Stimulated activated CD4-positive, alpha-beta T cell treated with anti-CD3 and anti-CD28 coated beads, Interleukin-15, amount 100 ng/mL, for 1 hour (primary cell): ENCODE data around the gene IL1RN.

Experiments
- DNase-seq, 2 donors: peaks; one replicate each; pipeline ENCODE4 v3.0.0-alpha.2; 2020; ENCODE audit warnings: low read depth in 1 of 2, low spot score in 1 of 2

IL1RN gene

GRCh38 chr2:113173542-113174375 is 46.4 kb downstream of the IL1RN start, which contains the start of gene PSD4:
Gene PSD4, plus strand, starts transcription at chr2:113173971. Its CDS starts 8,486 bp downstream, at chr2:113182457.
- peak; percentile 66 to 75 for DNase-seq

GRCh38 chr2:113174376-113174750 is 47.0 kb downstream of the IL1RN start:
- no peak for DNase-seq

- peak in 1 of 2 donors; percentile 38 for DNase-seq
Observed at GRCh38 chr2:113175042-113175628, 47.7 kb downstream of the IL1RN start.

GRCh38 chr2:113175736-113176695 is 48.6 kb downstream of the IL1RN start:
- no peak for DNase-seq

- DNase-seq, result no peak
Observed at GRCh38 chr2:113176696-113177355, 49.4 kb downstream of the IL1RN start.

GRCh38 chr2:113178069-113178746 is 50.8 kb downstream of the IL1RN start:
- DNase-seq, result no peak

- no peak for DNase-seq
Observed at GRCh38 chr2:113178891-113179290, 51.5 kb downstream of the IL1RN start.

DNA sequence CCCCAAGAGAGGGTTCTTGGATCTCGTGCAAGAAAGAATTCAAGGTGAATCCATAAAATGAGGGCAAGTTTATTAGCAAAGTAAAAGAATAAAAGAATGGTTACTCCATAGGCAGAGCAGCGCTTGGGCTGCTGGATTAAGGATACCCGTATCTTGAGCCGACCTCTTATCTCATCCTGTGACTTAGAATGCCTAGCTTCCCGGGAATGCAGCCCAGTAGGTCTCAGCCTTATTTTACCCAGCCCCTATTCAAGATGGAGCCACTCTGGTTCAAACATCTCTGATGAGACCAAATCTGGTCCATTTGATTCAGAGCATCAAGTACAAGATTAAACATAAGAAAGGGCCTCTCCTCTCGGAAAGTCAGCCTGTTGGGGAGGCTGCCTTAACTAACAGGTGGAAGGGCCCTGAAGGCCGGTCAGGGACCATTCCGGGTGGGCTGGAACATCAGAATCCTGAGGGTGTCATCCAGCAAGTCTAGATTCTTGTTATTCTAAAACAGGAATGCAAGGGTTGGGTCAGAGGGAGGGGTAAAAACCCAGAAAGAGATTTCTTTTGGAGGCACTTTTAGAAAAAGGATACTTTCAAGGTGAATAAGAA is 52.1 kb downstream of the IL1RN start:
- no peak for DNase-seq

DNA sequence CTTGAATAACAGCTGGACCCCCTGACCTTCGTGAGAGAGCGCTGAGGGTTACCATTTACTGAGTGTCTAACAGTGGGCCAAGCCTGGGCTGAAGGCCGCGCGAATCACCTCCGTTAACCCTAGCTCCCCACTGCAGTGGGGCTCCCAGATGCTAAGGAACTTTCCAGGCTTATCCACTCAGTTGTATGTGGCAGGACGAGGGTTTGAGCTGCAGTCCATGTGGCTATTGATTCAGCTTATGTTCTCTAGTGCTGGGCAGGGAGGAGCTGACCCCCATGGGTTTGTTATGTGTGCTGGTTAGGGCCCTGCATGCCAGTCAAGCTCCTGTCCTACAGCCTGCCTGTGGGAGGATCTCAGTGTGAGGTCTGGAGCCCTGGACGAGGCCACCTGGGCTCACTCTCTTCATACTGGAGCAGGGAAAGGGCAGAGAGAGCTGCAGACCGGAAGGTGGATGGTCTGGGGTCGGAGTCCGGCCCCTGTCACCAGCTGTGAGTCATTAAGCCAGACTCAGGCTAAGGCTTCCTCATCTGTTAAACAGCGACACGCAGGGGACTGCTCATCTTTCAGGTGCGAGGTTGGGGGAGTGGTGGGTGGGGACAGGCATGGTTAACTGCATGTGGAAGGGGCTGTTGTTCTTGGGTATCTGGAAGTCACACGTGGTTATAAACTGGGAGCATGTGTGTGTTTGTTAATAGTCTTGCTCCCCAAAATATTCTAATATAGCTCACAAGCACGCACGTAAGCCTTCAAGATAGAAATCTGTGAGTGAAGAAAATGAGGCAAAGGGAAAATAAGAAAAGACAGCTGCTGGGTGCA is 52.9 kb downstream of the IL1RN start:
- DNase-seq, result no peak

- DNase-seq, result no peak
Observed at GRCh38 chr2:113181258-113182051, 54.1 kb downstream of the IL1RN start.

GRCh38 chr2:113182471-113183260 is 55.3 kb downstream of the IL1RN start:
- no peak for DNase-seq

DNA sequence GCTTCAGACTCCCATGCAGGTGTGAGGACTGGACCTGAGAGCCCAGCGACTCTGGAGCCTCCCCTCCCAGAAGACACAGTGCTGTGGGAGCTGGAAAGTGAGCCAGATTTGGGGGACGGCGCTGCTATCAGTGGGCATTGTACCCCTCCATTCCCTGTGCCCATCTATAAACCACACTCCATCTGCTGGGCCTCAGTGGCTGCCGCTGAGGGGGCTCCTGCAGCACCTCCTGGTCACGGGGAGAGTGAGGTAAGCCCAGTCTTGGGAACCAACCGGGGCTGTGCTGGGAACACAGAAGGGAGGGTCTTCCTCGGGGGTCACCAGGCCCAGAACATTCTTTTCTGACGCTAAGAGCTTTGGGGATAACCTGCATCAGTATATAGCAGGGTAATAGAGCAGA is 55.9 kb downstream of the IL1RN start:
- DNase-seq, result no peak
